NCI-H1694 (cell line): ENCODE data around the gene E2F6.

Experiments
- DNase-seq: peaks from one replicate; lab custom pipeline; 2025; lab: John Stamatoyannopoulos, UW

The E2F6 gene

GRCh38 chr2:11492720-11493119 lies 26.8 kb upstream of the E2F6 start:
- DNase-seq, result no peak

- DNase-seq, result no peak
Observed at GRCh38 chr2:11492244-11492643, 26.3 kb upstream of the E2F6 start.

- DNase-seq, result no peak
Observed at GRCh38 chr2:11491348-11491933, 25.5 kb upstream of the E2F6 start.

- no peak for DNase-seq
Observed at GRCh38 chr2:11490194-11490593, 24.2 kb upstream of the E2F6 start.

- DNase-seq, result no peak
Observed at GRCh38 chr2:11488809-11489208, 22.8 kb upstream of the E2F6 start.

- DNase-seq, result no peak
Observed at GRCh38 chr2:11483806-11484617, 18.1 kb upstream of the E2F6 start.

GRCh38 chr2:11482473-11483035 lies 16.6 kb upstream of the E2F6 start:
- no peak for DNase-seq

GRCh38 chr2:11481789-11482472 lies 16.0 kb upstream of the E2F6 start:
- DNase-seq, result no peak

- no peak for DNase-seq
Observed at GRCh38 chr2:11481426-11481788, 15.4 kb upstream of the E2F6 start.

- DNase-seq, result no peak
Observed at GRCh38 chr2:11480859-11481258, 14.9 kb upstream of the E2F6 start.

GRCh38 chr2:11480406-11480805 lies 14.4 kb upstream of the E2F6 start:
- DNase-seq, result no peak

GRCh38 chr2:11478899-11479605 lies 13.1 kb upstream of the E2F6 start:
- DNase-seq, result no peak

GRCh38 chr2:11477994-11478393 lies 12.0 kb upstream of the E2F6 start:
- DNase-seq, result peak; percentile 98

- no peak for DNase-seq
Observed at GRCh38 chr2:11473659-11474433, 7.9 kb upstream of the E2F6 start.

- no peak for DNase-seq
Observed at GRCh38 chr2:11467749-11468148, 1.8 kb upstream of the E2F6 start.

- DNase-seq, result no peak
Observed at GRCh38 chr2:11467129-11467649, 1.2 kb upstream of the E2F6 start.

- no peak for DNase-seq
Observed at GRCh38 chr2:11466307-11467128, 557 bp upstream of the E2F6 start.

- no peak for DNase-seq
Observed at GRCh38 chr2:11465110-11465484, 864 bp downstream of the E2F6 start.

GRCh38 chr2:11459816-11460215 lies 6.1 kb downstream of the E2F6 start:
- no peak for DNase-seq

GRCh38 chr2:11458753-11459152 lies 7.2 kb downstream of the E2F6 start:
- no peak for DNase-seq
